Measurements from ENCODE around the gene TMEM123.

GRCh38 chr11:102487214-102487613 is 34.6 kb upstream of the TMEM123 start:
- no peak for TF ChIP-seq CTCF (IDR thresholded peaks at IDR 0.05; ENCODE audit: borderline replicate concordance, extremely low read depth, low read length, poor library complexity, severe bottlenecking)
- TF ChIP-seq EZH2 (IDR thresholded peaks at IDR 0.05; ENCODE audit: borderline replicate concordance, low read depth, low read length, severe bottlenecking): no peak

Measured in DND-41 (cell line).